Naive thymus-derived CD4-positive, alpha-beta T cell (primary cell): Measurements from ENCODE around the gene HPDL. TPM values are rescaled to one million over a fixed set of nuclear protein-coding genes. Genes with fewer than 3 reads are reported as not detected.
A peak's percentile ranks its signal among the peaks of the same experiment; 100 is the strongest.

ENCODE experiments used
- ATAC-seq: fragments of 150-1000 bp; cut with Tn5 transposase; 2 replicates; pipeline ENCODE4 v1.10.0; 2021; ENCODE audit warnings: mild to moderate bottlenecking, moderate library complexity
- CTCF ChIA-PET: fragments of 350-600 bp; sonication (Branson Sonifier 250); formaldehyde crosslinking; loops from one replicate; lab custom pipeline; 2021; ENCODE audit warnings: antibody characterized with exemption; lab: Charles Lee
- POLR2A ChIA-PET: fragments of 350-600 bp; sonication (Branson Sonifier 250); formaldehyde crosslinking; loops from one replicate; lab custom pipeline; 2021; ENCODE audit warnings: antibody characterized with exemption, inconsistent platforms; lab: Charles Lee
- DNase-seq, 9 donors: peaks; one replicate each; pipeline versions ENCODE4 v3.0.0 to v3.0.0-alpha.2; 2020 to 2022; ENCODE audit warnings: mixed read lengths in 1 of 9
- H3K27ac ChIP-seq: one replicate; pipeline ENCODE4 v1.7.0; 2013; ENCODE audit warnings: mild to moderate bottlenecking, low read depth, low read length, moderate library complexity
- H3K27me3 ChIP-seq, 2 donors: one replicate each; pipeline ENCODE4 v1.7.0; 2013; ENCODE audit warnings: low read length in 2 of 2, mild to moderate bottlenecking in 2 of 2, moderate library complexity in 2 of 2; ENCODE audit not compliant: control insufficient read depth in 2 of 2, insufficient read depth in 2 of 2
- H3K36me3 ChIP-seq, 3 experiments: 1 replicate in 2 of 3; 2 replicates in 1 of 3; pipeline ENCODE4 v1.7.0; 2013; ENCODE audit warnings: low read length in 3 of 3, mild to moderate bottlenecking in 3 of 3, moderate library complexity in 1 of 3; ENCODE audit not compliant: insufficient read depth in 3 of 3, control insufficient read depth in 2 of 3
- H3K4me1 ChIP-seq, 2 donors: one replicate each; pipeline ENCODE4 v1.7.0; 2013; ENCODE audit warnings: low read length in 2 of 2, mild to moderate bottlenecking in 2 of 2, moderate library complexity in 1 of 2; ENCODE audit not compliant: control insufficient read depth in 2 of 2, insufficient read depth in 2 of 2
- H3K4me3 ChIP-seq: 2 replicates; pipeline ENCODE4 v1.7.0; 2013; ENCODE audit warnings: mild to moderate bottlenecking, low read length
- H3K9me3 ChIP-seq, 3 experiments: 1 replicate in 2 of 3; 2 replicates in 1 of 3; pipeline ENCODE4 v1.7.0; 2013; ENCODE audit warnings: low read length in 3 of 3; ENCODE audit not compliant: control insufficient read depth in 2 of 3
- H3K27ac Mint-ChIP-seq, 9 donors: one replicate each; pipeline ENCODE4 v1.8.0; 2020 to 2022; ENCODE audit warnings: mixed read lengths in 9 of 9, mild to moderate bottlenecking in 8 of 9, moderate library complexity in 5 of 9, inconsistent platforms in 2 of 9
- H3K27me3 Mint-ChIP-seq, 5 donors: one replicate each; pipeline ENCODE4 v1.8.0; 2021 to 2022; ENCODE audit warnings: mixed read lengths in 5 of 5, mild to moderate bottlenecking in 1 of 5
- H3K36me3 Mint-ChIP-seq, 5 donors: one replicate each; pipeline ENCODE4 v1.8.0; 2020 to 2022; ENCODE audit warnings: mixed read lengths in 5 of 5, mild to moderate bottlenecking in 3 of 5, inconsistent platforms in 1 of 5
- H3K4me1 Mint-ChIP-seq, 7 donors: one replicate each; pipeline ENCODE4 v1.8.0; 2020 to 2022; ENCODE audit warnings: mixed read lengths in 7 of 7, mild to moderate bottlenecking in 3 of 7, inconsistent platforms in 1 of 7
- H3K4me3 Mint-ChIP-seq, 10 donors: one replicate each; pipeline ENCODE4 v1.8.0; 2020 to 2022; ENCODE audit warnings: mild to moderate bottlenecking in 10 of 10, mixed read lengths in 10 of 10, moderate library complexity in 6 of 10, inconsistent platforms in 2 of 10
- H3K9me3 Mint-ChIP-seq, 11 donors: one replicate each; pipeline ENCODE4 v1.8.0; 2020 to 2022; ENCODE audit warnings: mixed read lengths in 11 of 11, mild to moderate bottlenecking in 4 of 11, inconsistent platforms in 1 of 11, moderate library complexity in 1 of 11
- intact Hi-C, 2 donors: fragments of 100-400 bp; cut with micrococcal nuclease; formaldehyde crosslinking; loops; one replicate each; pipeline ENCODE4 v1.15.1; 2023
- polyA plus RNA-seq, 2 donors: library from polyadenylated mRNA; unstranded; fragments of 300-500 nt; fragmentation: Illumina TruSeq; gene quantifications; one replicate each; pipeline ENCODE4 v1.2.3, GENCODE V29; 2021
- total RNA-seq, 6 experiments: library from RNA in 5 of 6; stranded (reverse) in 5 of 6; gene quantifications; 1 replicate in 5 of 6; 2 replicates in 1 of 6; pipeline ENCODE4 v1.2.3 and lab custom pipeline; 2021 to 2026

HPDL gene
- total and polyA plus RNA-seq, 7 experiments from 2014 or later, result 0.32 to 6.7 (median 0.69) TPM

DNA sequence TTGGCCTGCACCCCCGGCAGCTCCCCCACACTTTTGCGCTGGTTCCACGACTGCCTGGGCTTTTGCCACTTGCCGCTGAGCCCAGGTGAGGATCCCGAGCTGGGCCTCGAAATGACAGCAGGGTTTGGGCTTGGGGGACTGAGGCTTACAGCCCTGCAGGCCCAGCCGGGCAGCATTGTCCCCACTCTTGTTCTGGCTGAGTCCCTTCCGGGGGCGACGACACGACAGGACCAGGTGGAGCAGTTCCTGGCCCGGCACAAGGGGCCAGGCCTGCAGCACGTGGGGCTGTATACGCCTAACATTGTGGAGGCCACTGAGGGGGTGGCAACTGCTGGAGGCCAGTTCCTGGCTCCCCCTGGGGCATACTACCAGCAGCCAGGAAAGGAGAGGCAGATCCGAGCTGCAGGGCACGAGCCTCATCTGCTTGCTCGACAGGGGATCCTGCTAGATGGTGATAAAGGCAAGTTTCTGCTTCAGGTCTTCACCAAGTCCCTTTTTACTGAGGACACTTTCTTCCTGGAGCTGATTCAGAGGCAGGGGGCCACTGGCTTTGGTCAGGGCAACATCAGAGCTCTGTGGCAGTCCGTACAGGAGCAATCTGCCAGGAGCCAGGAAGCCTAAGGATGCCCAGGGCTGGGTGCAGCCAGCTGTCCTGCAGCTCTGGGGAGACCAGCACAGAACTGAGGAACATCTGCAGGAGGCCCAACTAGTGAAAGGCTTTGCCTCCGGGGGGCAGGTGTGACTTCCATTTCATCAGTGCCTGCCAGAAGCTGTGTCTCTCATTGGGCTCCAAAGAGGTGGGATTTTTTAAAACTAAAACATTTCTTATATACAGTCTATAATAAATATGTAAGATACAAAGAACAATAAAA, 1.2 kb downstream of the HPDL start:
- H3K4me1 ChIP-seq, result peaks cover 4 to 5% of the 10 kb centered on the region in 2 donors
- no peaks in the 10 kb centered on the region for H3K27me3 Mint-ChIP-seq
- CTCF ChIA-PET, result no interaction called here
- H3K4me1 Mint-ChIP-seq, result peaks cover 0 to 14% (median 5%) of the 10 kb centered on the region in 7 donors
- no peak overlapping the region for H3K27ac ChIP-seq
- H3K4me3 Mint-ChIP-seq, result peak overlapping the region; percentile 42 to 87 (median 59)
- H3K27ac Mint-ChIP-seq, result peak overlapping the region in 1 of 9 donors; percentile 23
- H3K9me3 Mint-ChIP-seq, result no peaks in the 10 kb centered on the region
- H3K27me3 ChIP-seq, result no peaks in the 10 kb centered on the region
- DNase-seq (no peak), ATAC-seq (no peak)
- POLR2A ChIA-PET, result interaction anchor here (0.6 to 5.4 kb wide), 5 partner anchors 12 to 1007 kb away, joined by 3 to 34 read pairs (median 3); partner anchors contain the start of genes MUTYH, RNU5D-1 and TOE1
- no peaks in the 10 kb centered on the region for H3K9me3 ChIP-seq
- peak overlapping the region; percentile 63 for H3K4me3 ChIP-seq
- H3K36me3 Mint-ChIP-seq, result peaks cover 0 to 9% (median 3%) of the 10 kb centered on the region in 5 donors
- intact Hi-C loops, result loop anchor here in 1 of 2 donors (2.0 kb wide), 1 partner anchor 25 kb away; no protein-coding TSS in a partner anchor
- peaks cover 0 to 26% (median 4%) of the 10 kb centered on the region in 3 experiments for H3K36me3 ChIP-seq

GRCh38 chr1:45328680-45329079, 2.0 kb downstream of the HPDL start:
- Histone ChIP-seq H3K4me1 (peaks cover 4 to 5% of the 10 kb centered on the region in 2 donors), H3K27ac (no peak overlapping the region), H3K27me3 (no peaks in the 10 kb centered on the region), H3K9me3 (no peaks in the 10 kb centered on the region), H3K4me3 (no peak overlapping the region), H3K36me3 (peaks cover 0 to 34% (median 8%) of the 10 kb centered on the region in 3 experiments)
- no peak for ATAC-seq
- no peaks in the 10 kb centered on the region for H3K27me3 Mint-ChIP-seq
- intact Hi-C loops, result no loop called here
- ChIA-PET POLR2A (interaction anchor here (0.5 to 5.4 kb wide), 3 partner anchors 11 to 597 kb away, joined by 3 to 34 read pairs (median 4); partner anchors contain the start of genes MUTYH, RNU5D-1 and TOE1), CTCF (no interaction called here)
- peak overlapping the region in 1 of 9 donors; percentile 23 for H3K27ac Mint-ChIP-seq
- no peaks in the 10 kb centered on the region for H3K9me3 Mint-ChIP-seq
- peak overlapping the region in 7 of 10 donors; percentile 23 to 73 (median 55) for H3K4me3 Mint-ChIP-seq
- H3K4me1 Mint-ChIP-seq, result peaks cover 0 to 14% (median 5%) of the 10 kb centered on the region in 7 donors
- H3K36me3 Mint-ChIP-seq, result peaks cover 0 to 17% (median 3%) of the 10 kb centered on the region in 5 donors
- DNase-seq, result no peak

DNA sequence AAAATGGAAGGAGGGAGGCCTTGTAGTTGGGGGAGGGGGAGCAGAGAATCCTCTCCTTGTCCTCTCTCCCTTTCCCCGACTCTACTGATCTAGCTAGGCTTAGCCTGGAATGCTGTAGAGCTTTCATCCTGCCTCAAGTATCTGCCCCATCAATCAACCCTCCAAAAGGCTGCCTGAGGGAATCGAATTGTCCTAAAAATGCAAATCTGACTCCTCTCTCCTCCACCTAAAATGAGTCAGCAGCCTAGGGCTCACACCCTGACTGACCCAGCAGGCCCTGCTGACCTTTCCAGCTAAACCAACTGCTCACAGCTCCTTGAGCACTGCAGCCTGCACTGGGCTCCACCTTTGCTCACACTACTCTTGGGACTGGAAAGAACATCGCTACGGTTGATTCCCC, 2.8 kb downstream of the HPDL start:
- peak overlapping the region in 1 of 10 donors; percentile 27 for H3K4me3 Mint-ChIP-seq

DNA sequence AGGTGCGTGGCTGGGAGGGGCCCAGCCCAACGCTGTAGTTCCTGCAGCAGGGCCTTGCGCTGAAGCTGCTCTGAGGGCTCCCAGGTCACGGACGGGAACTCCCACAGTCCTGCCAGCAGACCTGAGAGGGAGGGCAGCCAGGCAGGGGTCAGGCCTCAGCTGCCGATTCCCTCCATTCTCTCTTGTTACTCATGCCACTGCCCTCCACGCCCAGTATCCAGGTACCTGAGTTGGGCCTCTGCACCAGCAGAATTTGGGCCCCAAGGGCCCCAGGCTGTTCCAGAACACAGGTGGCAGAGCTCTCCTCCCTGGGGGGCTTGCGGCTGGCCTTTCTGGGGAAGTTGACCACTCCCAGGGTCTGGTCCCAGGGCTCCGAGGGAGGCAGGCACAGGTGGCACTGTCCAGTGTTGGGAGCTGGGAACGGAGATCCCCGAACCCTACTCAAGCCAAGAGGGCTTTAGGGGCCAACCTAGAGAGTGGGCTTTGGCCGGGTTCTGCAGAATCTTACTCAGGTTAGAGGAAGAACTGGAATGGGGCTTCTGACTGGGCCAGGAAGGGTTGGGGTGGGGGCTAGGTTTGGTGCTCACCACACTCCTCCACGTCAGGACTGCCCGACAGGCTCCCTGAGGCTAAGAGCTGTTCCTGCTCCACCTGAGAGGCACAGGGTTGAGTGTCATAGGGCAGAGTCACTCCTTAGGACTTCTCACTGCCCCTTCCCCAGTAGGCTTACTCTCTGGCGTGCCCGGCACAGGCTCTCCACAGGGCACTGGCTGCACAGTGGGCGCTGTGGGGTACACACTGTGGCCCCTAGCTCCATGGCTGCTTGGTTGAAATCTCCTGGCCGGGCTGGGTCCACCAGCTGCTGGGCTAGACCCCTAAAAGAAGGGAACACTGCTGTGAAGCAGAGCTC, 5.0 kb downstream of the HPDL start:
- Mint-ChIP-seq H3K27ac (no peak overlapping the region), H3K4me3 (no peak overlapping the region), H3K4me1 (peaks cover 8 to 38% (median 23%) of the 10 kb centered on the region in 7 donors), H3K36me3 (peaks cover 3 to 24% (median 6%) of the 10 kb centered on the region in 5 donors), H3K9me3 (no peaks in the 10 kb centered on the region), H3K27me3 (no peaks in the 10 kb centered on the region)
- Histone ChIP-seq H3K27me3 (no peaks in the 10 kb centered on the region), H3K36me3 (peaks cover 0 to 43% (median 8%) of the 10 kb centered on the region in 3 experiments), H3K9me3 (no peaks in the 10 kb centered on the region), H3K4me3 (no peak overlapping the region), H3K4me1 (peaks cover 5 to 9% of the 10 kb centered on the region in 2 donors), H3K27ac (no peak overlapping the region)
- ChIA-PET POLR2A (interaction anchor here (2.0 kb wide), 1 partner anchor 9 kb away, joined by 9 read pairs; the partner anchor contains the start of genes MUTYH and TOE1), CTCF (no interaction called here)
- ATAC-seq, result no peak
- no peak for DNase-seq
- intact Hi-C loops, result no loop called here

More for the DNA sequence above, 2.8 kb downstream of the HPDL start:
- no peak for DNase-seq
- Histone ChIP-seq H3K9me3 (no peaks in the 10 kb centered on the region), H3K27ac (no peak overlapping the region), H3K4me3 (no peak overlapping the region), H3K27me3 (no peaks in the 10 kb centered on the region), H3K4me1 (peaks cover 5 to 6% of the 10 kb centered on the region in 2 donors), H3K36me3 (peaks cover 0 to 41% (median 8%) of the 10 kb centered on the region in 3 experiments)
- ATAC-seq, result no peak
- intact Hi-C loops, result no loop called here
- H3K27me3 Mint-ChIP-seq, result no peaks in the 10 kb centered on the region
- H3K36me3 Mint-ChIP-seq, result peaks cover 2 to 24% (median 3%) of the 10 kb centered on the region in 5 donors
- H3K9me3 Mint-ChIP-seq, result no peaks in the 10 kb centered on the region
- H3K27ac Mint-ChIP-seq, result peak overlapping the region in 1 of 9 donors; percentile 70
- ChIA-PET POLR2A (no interaction called here), CTCF (no interaction called here)
- peaks cover 4 to 21% (median 8%) of the 10 kb centered on the region in 7 donors for H3K4me1 Mint-ChIP-seq

DNA sequence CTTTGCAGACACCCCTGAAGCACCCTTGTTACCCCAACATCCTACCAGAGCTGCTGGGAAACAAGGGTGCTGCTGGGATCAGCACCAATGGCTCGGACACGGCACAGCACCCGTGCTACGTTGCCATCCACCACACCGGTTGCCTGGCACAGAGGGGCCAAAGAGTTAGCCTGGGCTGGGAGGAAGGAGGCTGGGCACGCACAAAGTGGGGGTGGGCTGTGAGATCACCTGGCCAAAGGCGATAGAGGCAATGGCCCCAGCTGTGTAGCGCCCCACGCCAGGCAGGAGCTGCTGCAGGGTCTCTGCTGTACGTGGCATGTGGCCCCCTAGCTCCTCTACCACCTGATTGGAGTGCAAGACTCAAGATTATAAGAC, 5.6 kb downstream of the HPDL start:
- Mint-ChIP-seq H3K9me3 (no peaks in the 10 kb centered on the region), H3K27ac (no peak overlapping the region), H3K36me3 (peaks cover 3 to 24% (median 6%) of the 10 kb centered on the region in 5 donors), H3K4me1 (peaks cover 8 to 38% (median 23%) of the 10 kb centered on the region in 7 donors), H3K4me3 (no peak overlapping the region), H3K27me3 (no peaks in the 10 kb centered on the region)
- intact Hi-C loops, result no loop called here
- ATAC-seq (no peak), DNase-seq (no peak)
- Histone ChIP-seq H3K27ac (no peak overlapping the region), H3K9me3 (no peaks in the 10 kb centered on the region), H3K4me1 (peaks cover 4 to 7% of the 10 kb centered on the region in 2 donors), H3K4me3 (no peak overlapping the region), H3K36me3 (peaks cover 0 to 43% (median 8%) of the 10 kb centered on the region in 3 experiments), H3K27me3 (no peaks in the 10 kb centered on the region)
- POLR2A ChIA-PET, result interaction anchor here (2.0 kb wide), 1 partner anchor 8 kb away, joined by 9 read pairs; the partner anchor contains the start of genes MUTYH and TOE1
- CTCF ChIA-PET, result no interaction called here
